SK-N-SH (cell line): Measurements from ENCODE around the gene DGUOK. TPM values are rescaled to one million over a fixed set of nuclear protein-coding genes. Genes with fewer than 3 reads are reported as not detected.

ENCODE experiments used
- CTCF ChIA-PET: fragments of 300-600, 350-600 bp; formaldehyde crosslinking; extraction: SDS; loops from one replicate; lab custom pipeline; 2021; lab: Yijun Ruan, JAX
- POLR2A ChIA-PET: fragments of 350-600 bp; sonication (Branson Sonifier 250); formaldehyde crosslinking; extraction: SDS; loops from one replicate; lab custom pipeline; 2020; ENCODE audit warnings: antibody characterized with exemption, inconsistent platforms; lab: Yijun Ruan, JAX
- DNase-seq: peaks from one replicate; pipeline ENCODE4 v3.0.0; 2012
- H2AFZ ChIP-seq: fragments of 200-600 bp; sonication (generic); 2 replicates; pipeline ENCODE4 v1.8.1; 2016; ENCODE audit warnings: antibody characterized with exemption, mild to moderate bottlenecking, low read depth
- H3F3A ChIP-seq: fragments of 200-600 bp; sonication (generic); replicated peaks from 2 replicates; pipeline ENCODE3; 2016; ENCODE audit warnings: antibody characterized with exemption, mild to moderate bottlenecking; ENCODE audit not compliant: insufficient read depth
- H3K27ac ChIP-seq, 2 experiments: fragments of 200-500 bp in 1 of 2; fragments of 200-600 bp in 1 of 2; sonication (Bioruptor generic) in 1 of 2; sonication (generic), shearing (Covaris generic) in 1 of 2; 2 replicates each; pipeline versions ENCODE4 v1.5.1 to v1.6.1; 2014 to 2016; ENCODE audit warnings: low read depth in 2 of 2, inconsistent platforms in 1 of 2, low read length in 1 of 2, mild to moderate bottlenecking in 1 of 2, mixed read lengths in 1 of 2
- H3K27me3 ChIP-seq: fragments of 200-600 bp; sonication (generic), shearing (Covaris generic); 2 replicates; pipeline ENCODE4 v1.6.1; 2016; ENCODE audit warnings: mixed run types; ENCODE audit not compliant: insufficient read depth
- H3K36me3 ChIP-seq, 2 experiments: fragments of 200-500 bp in 1 of 2; fragments of 200-600 bp in 1 of 2; sonication (Bioruptor generic) in 1 of 2; sonication (generic) in 1 of 2; replicated peaks in 1 of 2; 2 replicates each; pipeline versions ENCODE3 to v1.5.1; 2014 to 2016; ENCODE audit warnings: low read length in 1 of 2, mild to moderate bottlenecking in 1 of 2; ENCODE audit not compliant: insufficient read depth in 2 of 2, control insufficient read depth in 1 of 2
- H3K4me1 ChIP-seq, 2 experiments: fragments of 200-500 bp in 1 of 2; fragments of 200-600 bp in 1 of 2; sonication (Bioruptor generic) in 1 of 2; sonication (generic), shearing (Covaris generic) in 1 of 2; 2 replicates each; pipeline versions ENCODE4 v1.5.1 to v1.6.1; 2014 to 2016; ENCODE audit warnings: low read depth in 1 of 2, low read length in 1 of 2, mixed run types in 1 of 2; ENCODE audit not compliant: insufficient read depth in 2 of 2, control insufficient read depth in 1 of 2
- H3K4me2 ChIP-seq: fragments of 200-600 bp; sonication (generic), shearing (Covaris generic); 2 replicates; pipeline ENCODE4 v1.6.1; 2017; ENCODE audit warnings: mixed run types
- H3K4me3 ChIP-seq, 2 experiments: fragments of 200-500 bp in 1 of 2; fragments of 200-600 bp in 1 of 2; sonication (Bioruptor generic) in 1 of 2; sonication (generic), shearing (Covaris generic) in 1 of 2; 2 replicates each; pipeline versions ENCODE4 v1.5.1 to v1.8.1; 2014 to 2016; ENCODE audit warnings: low read depth in 2 of 2, inconsistent platforms in 1 of 2, low read length in 1 of 2, mild to moderate bottlenecking in 1 of 2, mixed read lengths in 1 of 2, moderate library complexity in 1 of 2
- H3K79me2 ChIP-seq: fragments of 200-600 bp; sonication (generic); 2 replicates; pipeline ENCODE4 v1.8.1; 2017; ENCODE audit warnings: mild to moderate bottlenecking; ENCODE audit not compliant: insufficient read depth
- H3K9ac ChIP-seq: fragments of 200-600 bp; sonication (generic); 2 replicates; pipeline ENCODE4 v1.6.1; 2017; ENCODE audit warnings: mixed run types
- H3K9me2 ChIP-seq: fragments of 200-600 bp; sonication (generic); 2 replicates; pipeline ENCODE4 v1.6.1; 2017; ENCODE audit warnings: mixed run types
- H3K9me3 ChIP-seq: fragments of 200-600 bp; sonication (generic); 2 replicates; pipeline ENCODE4 v1.6.1; 2017; ENCODE audit warnings: mixed run types, mild to moderate bottlenecking, moderate library complexity
- H4K20me1 ChIP-seq: fragments of 200-600 bp; sonication (generic); 2 replicates; pipeline ENCODE4 v1.6.1; 2017; ENCODE audit warnings: mild to moderate bottlenecking, mixed run types; ENCODE audit not compliant: insufficient read depth
- CTCF ChIP-seq: fragments of 200-600 bp; sonication (generic); IDR thresholded peaks from 2 replicates; pipeline ENCODE4 v1.6.1; 2017; ENCODE audit warnings: antibody characterized with exemption, mild to moderate bottlenecking, moderate library complexity
- ELF1 ChIP-seq: IDR thresholded peaks from 2 replicates; pipeline ENCODE4 v1.4.0; 2012
- EP300 ChIP-seq, 2 experiments: IDR thresholded peaks; 2 replicates each; pipeline versions ENCODE4 v1.4.0 to v1.6.1; 2012; ENCODE audit warnings: borderline replicate concordance in 1 of 2, low read depth in 1 of 2, low read length in 1 of 2
- FOXM1 ChIP-seq: IDR thresholded peaks from 2 replicates; pipeline ENCODE4 v1.4.0; 2012; ENCODE audit warnings: low read depth, mild to moderate bottlenecking
- GABPA ChIP-seq: IDR thresholded peaks from 2 replicates; pipeline ENCODE4 v1.4.0; 2012; ENCODE audit warnings: low read depth, mild to moderate bottlenecking
- GATA2 ChIP-seq: sonication (generic); formaldehyde crosslinking; IDR thresholded peaks from 2 replicates; pipeline ENCODE4 v1.5.0; 2020; ENCODE audit warnings: mild to moderate bottlenecking, missing genetic modification reagents
- MAX ChIP-seq: IDR thresholded peaks from 2 replicates; pipeline ENCODE4 v1.4.0; 2012; ENCODE audit warnings: low read depth
- MEF2A ChIP-seq: IDR thresholded peaks from 2 replicates; pipeline ENCODE4 v1.4.0; 2012; ENCODE audit warnings: low read depth, borderline replicate concordance
- NRF1 ChIP-seq: IDR thresholded peaks from 2 replicates; pipeline ENCODE4 v1.6.1; 2012; ENCODE audit warnings: low read depth, mild to moderate bottlenecking, low read length
- POLR2AphosphoS5 ChIP-seq: IDR thresholded peaks from 2 replicates; pipeline ENCODE4 v1.6.1; 2012; ENCODE audit warnings: low read depth, low read length
- REST ChIP-seq: IDR thresholded peaks from 2 replicates; pipeline ENCODE4 v1.6.1; 2012; ENCODE audit warnings: mild to moderate bottlenecking, low read depth, low read length, moderate library complexity
- RXRA ChIP-seq: IDR thresholded peaks from 2 replicates; pipeline ENCODE4 v1.4.0; 2012; ENCODE audit warnings: low read depth, mild to moderate bottlenecking, borderline replicate concordance
- SMC3 ChIP-seq: IDR thresholded peaks from 2 replicates; pipeline ENCODE4 v1.6.1; 2012; ENCODE audit warnings: low read depth, low read length, improper control_type of control experiment
- TCF12 ChIP-seq: IDR thresholded peaks from 2 replicates; pipeline ENCODE4 v1.4.0; 2012
- TEAD4 ChIP-seq: IDR thresholded peaks from 2 replicates; pipeline ENCODE4 v1.4.0; 2012; ENCODE audit warnings: mild to moderate bottlenecking, borderline replicate concordance; ENCODE audit not compliant: insufficient read depth
- USF1 ChIP-seq: IDR thresholded peaks from 2 replicates; pipeline ENCODE4 v1.4.0; 2012; ENCODE audit warnings: low read depth, borderline replicate concordance
- USF2 ChIP-seq: fragments of 150-350 bp; IDR thresholded peaks from 2 replicates; pipeline ENCODE4 v1.6.1; 2017; ENCODE audit warnings: antibody characterized with exemption, low read length, low read depth, borderline replicate concordance
- ZBTB33 ChIP-seq: IDR thresholded peaks from 2 replicates; pipeline ENCODE4 v1.4.0; 2012; ENCODE audit warnings: low read depth, borderline replicate concordance
- WGBS: methylation state at CpG from one replicate; pipeline ENCODE4 v1.1.6; 2017; ENCODE audit warnings: low lambda C conversion rate; 5-methylcytosine and 5-hydroxymethylcytosine counted together
- polyA plus RNA-seq, 3 experiments: library from polyadenylated mRNA; depleted of rRNA; stranded (reverse); fragments of >200 nt; gene quantifications; 2 replicates each; pipeline ENCODE4 v1.2.3, GENCODE V29; 2012

Gene DGUOK
- polyA plus RNA-seq, 1 of the 3 experiments (the other 2 are of a cell fraction), result 122 TPM

GRCh38 chr2:73894475-73894850, 32.2 kb upstream of the DGUOK start:
- no peak for DNase-seq
- Histone ChIP-seq H3K4me2 (no peak overlapping the region), H3K79me2 (no peaks in the 10 kb centered on the region), H3K27me3 (no peaks in the 10 kb centered on the region; the same call in 1 of the 2 replicates), H3K9ac (no peak overlapping the region), H3K27ac (no peak overlapping the region), H4K20me1 (no peaks in the 10 kb centered on the region), H3K4me3 (no peak overlapping the region), H3K9me2 (no peaks in the 10 kb centered on the region), H3F3A (no peaks in the 10 kb centered on the region), H2AFZ (no peak overlapping the region), H3K9me3 (no peaks in the 10 kb centered on the region), H3K4me1 (no peaks in the 10 kb centered on the region), H3K36me3 (no peaks in the 10 kb centered on the region)
- WGBS, result 94% methylated on average over 2 of the region's 2 CpGs
- TF ChIP-seq RXRA (no peak), TCF12 (no peak), GATA2 (CRISPR knock-in tag) (no peak), ELF1 (no peak), REST (no peak), TEAD4 (no peak)
- ChIA-PET POLR2A (no interaction called here), CTCF (no interaction called here)

- H3K79me2 ChIP-seq, result no peaks in the 10 kb centered on the region
- no peaks in the 10 kb centered on the region for H4K20me1 ChIP-seq
- H3K9me2 ChIP-seq, result no peaks in the 10 kb centered on the region
- no peaks in the 10 kb centered on the region for H3F3A ChIP-seq
- no peaks in the 10 kb centered on the region for H3K9me3 ChIP-seq
- POLR2A ChIA-PET, result no interaction called here
- no peak overlapping the region for H2AFZ ChIP-seq
- H3K4me3 ChIP-seq, result no peak overlapping the region
- H3K4me1 ChIP-seq, result no peaks in the 10 kb centered on the region
- no peak overlapping the region for H3K27ac ChIP-seq
- no peaks in the 10 kb centered on the region; the same call in 1 of the 2 replicates for H3K27me3 ChIP-seq
- no peak overlapping the region for H3K9ac ChIP-seq
- no peak overlapping the region for H3K4me2 ChIP-seq
- H3K36me3 ChIP-seq, result no peaks in the 10 kb centered on the region
- CTCF ChIA-PET, result no interaction called here
- 85% methylated on average over 5 of the region's 6 CpGs for WGBS
- DNase-seq, result no peak
- TF ChIP-seq USF1 (no peak), CTCF (no peak), TCF12 (no peak), NRF1 (no peak), GABPA (no peak), USF2 (no peak), EP300 (IDR thresholded peaks at IDR 0.05; ENCODE audit: borderline replicate concordance in 1 of 2, low read depth in 1 of 2, low read length in 1 of 2) (no peak), ZBTB33 (no peak), MEF2A (no peak), FOXM1 (no peak), SMC3 (no peak), MAX (no peak), POLR2AphosphoS5 (no peak), ELF1 (no peak)
Measured at GRCh38 chr2:73894877-73895276, 31.8 kb upstream of the DGUOK start.
